Smooth muscle cell (in vitro differentiated cells): Measurements from ENCODE around the gene TOR4A. TPM values are rescaled to one million over a fixed set of nuclear protein-coding genes. Genes with fewer than 3 reads are reported as not detected.

ENCODE experiments used
- DNase-seq: peaks from one replicate; lab custom pipeline; 2025; ENCODE audit not compliant: unreplicated experiment; lab: John Stamatoyannopoulos, UW
- H2AFZ ChIP-seq: fragments of 200-600 bp; sonication (generic); 2 replicates; pipeline ENCODE4 v1.6.0; 2016; ENCODE audit warnings: antibody characterized with exemption, low read depth, mild to moderate bottlenecking
- H3F3A ChIP-seq: fragments of 200-600 bp; sonication (generic); 2 replicates; pipeline ENCODE4 v1.6.0; 2017; ENCODE audit warnings: antibody characterized with exemption, low read depth
- H3K27ac ChIP-seq: fragments of 200-600 bp; sonication (generic); 2 replicates; pipeline ENCODE4 v1.5.1; 2016; ENCODE audit warnings: low read depth, mild to moderate bottlenecking
- H3K27me3 ChIP-seq: fragments of 200-600 bp; sonication (generic); 2 replicates; pipeline ENCODE4 v1.6.1; 2016; ENCODE audit warnings: low read depth, mild to moderate bottlenecking
- H3K36me3 ChIP-seq: fragments of 200-600 bp; sonication (generic); 2 replicates; pipeline ENCODE4 v1.5.1; 2016; ENCODE audit warnings: low read depth
- H3K4me1 ChIP-seq: fragments of 200-600 bp; sonication (generic); 2 replicates; pipeline ENCODE4 v1.5.1; 2016; ENCODE audit warnings: low read depth
- H3K4me2 ChIP-seq: fragments of 200-600 bp; sonication (generic); 2 replicates; pipeline ENCODE4 v1.6.0; 2016; ENCODE audit warnings: mild to moderate bottlenecking
- H3K4me3 ChIP-seq: fragments of 200-600 bp; sonication (generic); 2 replicates; pipeline ENCODE4 v1.5.1; 2016; ENCODE audit warnings: mild to moderate bottlenecking
- H3K79me2 ChIP-seq: fragments of 200-600 bp; sonication (generic); 2 replicates; pipeline ENCODE4 v1.6.0; 2016; ENCODE audit warnings: low read depth, mild to moderate bottlenecking
- H3K9ac ChIP-seq: fragments of 200-600 bp; sonication (generic); 2 replicates; pipeline ENCODE4 v1.6.0; 2016; ENCODE audit warnings: low read depth
- H3K9me3 ChIP-seq: fragments of 200-600 bp; sonication (generic); replicated peaks from 2 replicates; pipeline ENCODE4 v1.5.1; 2016; ENCODE audit warnings: low read depth
- H4K20me1 ChIP-seq: fragments of 200-600 bp; sonication (generic); 2 replicates; pipeline ENCODE4 v1.6.0; 2016; ENCODE audit warnings: low read depth
- WGBS: methylation state at CpG from one replicate; pipeline ENCODE4 v1.1.7; 2016; ENCODE audit warnings: low lambda C conversion rate; 5-methylcytosine and 5-hydroxymethylcytosine counted together
- polyA plus RNA-seq: library from polyadenylated mRNA; unstranded; fragments of >200 nt; fragmentation: Nextera tagmentation; extraction: Ambion mirVana; gene quantifications from 2 replicates; pipeline ENCODE4 v1.2.1, GENCODE V29; 2016
- total RNA-seq: library from RNA; depleted of rRNA; stranded (reverse); fragments of >200 nt; gene quantifications from 2 replicates; pipeline ENCODE4 v1.2.3, GENCODE V29; 2014
- TF ChIP-seq, protein P1 (sequence below): fragments of 200-600 bp; sonication (generic); IDR thresholded peaks from 2 replicates; pipeline ENCODE4 v1.5.1; 2017; ENCODE audit warnings: borderline replicate concordance, mild to moderate bottlenecking, antibody characterized with exemption; ENCODE audit not compliant: insufficient read depth, poor library complexity, severe bottlenecking

Gene TOR4A
- total and polyA plus RNA-seq, 2 experiments from 2014 or later = 5.5 to 6.3 TPM

DNA sequence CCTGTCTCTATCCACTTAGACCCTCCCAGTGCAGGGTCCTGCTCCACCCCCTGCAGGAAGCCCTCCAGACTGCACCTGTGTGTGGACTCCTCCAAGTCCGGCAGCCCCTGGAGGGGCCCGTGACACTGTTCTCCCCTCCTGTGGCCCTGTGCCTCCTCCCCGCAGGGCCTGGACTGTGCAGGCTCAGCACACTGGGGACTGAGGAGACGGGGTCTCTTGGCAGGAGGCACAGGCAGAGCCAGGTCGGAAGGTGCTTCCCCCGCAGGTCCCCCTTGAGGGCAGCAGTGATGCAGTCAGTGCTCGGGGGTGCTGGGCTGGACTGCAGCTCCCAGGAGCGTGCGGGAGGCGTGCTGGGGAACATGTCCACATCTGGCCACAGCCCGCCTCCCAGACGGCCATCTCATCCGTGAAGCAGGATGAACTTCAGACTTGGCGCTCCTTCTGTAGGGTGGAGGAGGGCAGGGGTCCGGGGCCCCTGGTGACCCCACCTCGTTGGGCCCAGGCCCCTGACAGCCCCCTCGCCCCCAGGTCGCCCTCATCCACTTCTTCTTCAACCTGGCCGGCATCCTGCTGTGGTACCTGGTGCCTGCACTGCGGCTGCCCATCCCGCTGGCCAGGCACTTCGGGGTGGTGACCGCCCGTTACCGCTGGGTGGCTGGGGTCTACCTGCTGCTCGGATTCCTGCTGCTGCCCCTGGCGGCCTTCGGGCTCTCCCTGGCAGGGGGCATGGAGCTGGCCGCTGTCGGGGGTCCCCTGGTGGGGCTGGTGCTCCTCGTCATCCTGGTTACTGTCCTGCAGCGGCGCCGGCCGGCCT lies 41.9 kb upstream of the TOR4A start:
- H3K27ac ChIP-seq = no peak overlapping the region
- DNase-seq = no peak

DNA sequence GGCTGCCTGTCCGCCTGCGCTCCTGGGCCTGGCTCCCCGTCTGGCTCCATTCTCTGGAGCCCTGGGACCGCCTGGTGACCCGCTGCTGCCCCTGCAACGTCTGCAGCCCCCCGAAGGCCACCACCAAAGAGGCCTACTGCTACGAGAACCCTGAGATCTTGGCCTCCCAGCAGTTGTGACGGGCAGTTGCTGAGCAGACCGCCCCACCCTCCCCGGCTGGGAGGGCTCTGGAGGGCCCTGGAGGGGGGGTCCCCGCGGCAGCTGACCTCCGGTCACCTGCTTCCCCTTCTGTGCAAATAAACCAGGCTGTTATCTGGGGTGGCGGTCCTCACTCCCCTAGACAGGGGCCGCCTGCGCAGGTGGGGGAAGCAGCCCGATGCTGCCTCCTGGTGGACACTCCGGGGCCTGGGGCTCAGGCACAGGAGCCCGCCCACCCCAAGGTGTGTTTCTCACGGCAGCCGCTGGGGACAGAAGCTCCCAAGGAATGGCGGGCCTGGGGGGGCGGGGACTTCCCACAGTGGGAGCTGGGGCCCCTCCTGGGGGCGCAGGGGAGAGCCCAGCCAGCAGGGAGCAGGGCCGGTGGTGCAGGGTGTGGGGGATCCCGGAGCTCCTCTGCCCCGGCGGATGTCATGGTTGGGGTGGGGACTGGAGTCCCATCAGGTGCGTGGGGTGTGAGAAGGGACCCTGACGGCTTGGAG lies 41.1 kb upstream of the TOR4A start:
- H3K27ac ChIP-seq = no peak overlapping the region
- peak overlapping the region; percentile 16 for H3K4me3 ChIP-seq
- peak overlapping the region; percentile 64 for H3K4me2 ChIP-seq
- no peaks in the 10 kb centered on the region for H3K27me3 ChIP-seq
- H3K79me2 ChIP-seq = peaks cover 15% of the 10 kb centered on the region
- H3K4me1 ChIP-seq = peaks cover 7% of the 10 kb centered on the region
- H3K36me3 ChIP-seq = no peaks in the 10 kb centered on the region
- DNase-seq = peak; percentile 64
- H3F3A ChIP-seq = peaks cover 5% of the 10 kb centered on the region
- WGBS = 30% methylated on average over 31 of the region's 31 CpGs
- H4K20me1 ChIP-seq = peaks cover 16% of the 10 kb centered on the region
- no peak overlapping the region for H2AFZ ChIP-seq
- H3K9ac ChIP-seq = no peak overlapping the region
- TF ChIP-seq, protein P1, sequence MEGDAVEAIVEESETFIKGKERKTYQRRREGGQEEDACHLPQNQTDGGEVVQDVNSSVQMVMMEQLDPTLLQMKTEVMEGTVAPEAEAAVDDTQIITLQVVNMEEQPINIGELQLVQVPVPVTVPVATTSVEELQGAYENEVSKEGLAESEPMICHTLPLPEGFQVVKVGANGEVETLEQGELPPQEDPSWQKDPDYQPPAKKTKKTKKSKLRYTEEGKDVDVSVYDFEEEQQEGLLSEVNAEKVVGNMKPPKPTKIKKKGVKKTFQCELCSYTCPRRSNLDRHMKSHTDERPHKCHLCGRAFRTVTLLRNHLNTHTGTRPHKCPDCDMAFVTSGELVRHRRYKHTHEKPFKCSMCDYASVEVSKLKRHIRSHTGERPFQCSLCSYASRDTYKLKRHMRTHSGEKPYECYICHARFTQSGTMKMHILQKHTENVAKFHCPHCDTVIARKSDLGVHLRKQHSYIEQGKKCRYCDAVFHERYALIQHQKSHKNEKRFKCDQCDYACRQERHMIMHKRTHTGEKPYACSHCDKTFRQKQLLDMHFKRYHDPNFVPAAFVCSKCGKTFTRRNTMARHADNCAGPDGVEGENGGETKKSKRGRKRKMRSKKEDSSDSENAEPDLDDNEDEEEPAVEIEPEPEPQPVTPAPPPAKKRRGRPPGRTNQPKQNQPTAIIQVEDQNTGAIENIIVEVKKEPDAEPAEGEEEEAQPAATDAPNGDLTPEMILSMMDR = peak; percentile 99
- H3K9me3 ChIP-seq = no peaks in the 10 kb centered on the region

More for the DNA sequence above, 41.9 kb upstream of the TOR4A start:
- Histone ChIP-seq H3K9me3 (no peaks in the 10 kb centered on the region), H4K20me1 (peaks cover 16% of the 10 kb centered on the region), H2AFZ (no peak overlapping the region), H3K27me3 (no peaks in the 10 kb centered on the region), H3K4me2 (peak overlapping the region; percentile 64), H3K36me3 (no peaks in the 10 kb centered on the region), H3F3A (peaks cover 5% of the 10 kb centered on the region), H3K9ac (no peak overlapping the region), H3K4me1 (peaks cover 7% of the 10 kb centered on the region), H3K4me3 (peak overlapping the region; percentile 16), H3K79me2 (peaks cover 15% of the 10 kb centered on the region)
- TF ChIP-seq, protein P1 = no peak
- WGBS = 87% methylated on average over 35 of the region's 35 CpGs

DNA sequence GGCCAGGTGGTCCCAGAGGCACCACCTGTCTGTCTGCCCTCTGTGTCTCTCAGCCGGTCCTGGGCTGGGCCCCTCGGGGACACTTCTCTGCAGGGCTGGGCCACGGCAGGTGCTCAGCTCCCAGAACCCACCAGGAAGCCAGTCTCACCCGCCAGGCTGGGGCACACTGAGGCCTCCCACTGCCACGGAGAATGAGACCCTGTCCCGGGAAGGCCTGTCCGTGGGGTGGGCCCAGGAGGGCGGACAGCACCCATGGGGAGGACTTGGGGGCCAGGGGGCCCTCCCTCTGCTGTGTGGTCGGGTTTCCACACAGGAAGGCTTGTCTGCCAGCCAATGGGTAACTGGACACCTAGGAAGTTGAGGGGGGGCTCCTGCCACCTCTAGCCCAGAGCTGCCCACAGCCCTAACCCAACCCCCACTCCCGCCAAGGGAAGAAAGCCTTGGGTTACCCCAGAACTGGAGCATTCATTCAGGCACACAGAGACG lies 40.5 kb upstream of the TOR4A start:
- TF ChIP-seq, protein P1 = no peak
- DNase-seq = no peak
- Histone ChIP-seq H3K9ac (no peak overlapping the region), H3F3A (peaks cover 9% of the 10 kb centered on the region), H3K27me3 (no peaks in the 10 kb centered on the region), H3K4me1 (peaks cover 7% of the 10 kb centered on the region), H3K27ac (no peak overlapping the region), H3K4me3 (no peak overlapping the region), H3K36me3 (no peaks in the 10 kb centered on the region), H3K9me3 (no peaks in the 10 kb centered on the region), H4K20me1 (peaks cover 21% of the 10 kb centered on the region), H2AFZ (no peak overlapping the region), H3K79me2 (peaks cover 20% of the 10 kb centered on the region), H3K4me2 (peak overlapping the region; percentile 64)
- WGBS = 69% methylated on average over 11 of the region's 11 CpGs
